Endothelial cell of umbilical vein (primary cell): ENCODE results near the gene MYT1. TPM values are rescaled to one million over a fixed set of nuclear protein-coding genes. Genes with fewer than 3 reads are reported as not detected.

ENCODE experiments used
- BruUV-seq: library from RNA; stranded (reverse); fragments of 400-500 nt; replicated peaks from 2 replicates; lab custom pipeline; 2021; lab: Mats Ljungman, UMichigan
- CTCF ChIA-PET: fragments of 300-600, 350-600 bp; sonication (Branson Sonifier 250); formaldehyde crosslinking; loops from one replicate; lab custom pipeline; 2021; ENCODE audit warnings: antibody characterized with exemption, inconsistent platforms; lab: Charles Lee
- POLR2A ChIA-PET: fragments of 300-600, 350-600 bp; sonication (Branson Sonifier 250); formaldehyde crosslinking; loops from one replicate; lab custom pipeline; 2021; ENCODE audit warnings: antibody characterized with exemption, inconsistent platforms; lab: Charles Lee
- DNase-seq: peaks from one replicate; pipeline ENCODE4 v3.0.0-alpha.2; 2011; ENCODE audit warnings: low read depth, low spot score
- FAIRE-seq: peaks from 2 replicates; lab custom pipeline; 2011; peaks lifted over from hg19 to GRCh38; lab: Jason Lieb, UNC
- H2AFZ ChIP-seq: 2 replicates; pipeline ENCODE4 v1.6.0; 2012; ENCODE audit warnings: low read depth, low read length, control low read depth, inconsistent platforms
- H3K27ac ChIP-seq: 2 replicates; pipeline ENCODE4 v1.5.1; 2011; ENCODE audit warnings: low read depth, mild to moderate bottlenecking, control low read depth, low read length, moderate library complexity; ENCODE audit not compliant: insufficient read depth
- H3K27me3 ChIP-seq, 2 experiments: 2 replicates each; pipeline versions ENCODE4 v1.6.0 to v1.6.1; 2011; ENCODE audit warnings: low read length in 2 of 2, mixed read lengths in 1 of 2; ENCODE audit not compliant: control insufficient read depth in 2 of 2, insufficient read depth in 2 of 2
- H3K36me3 ChIP-seq, 2 experiments: 2 replicates in 1 of 2; 3 replicates in 1 of 2; pipeline ENCODE4 v1.5.1; 2011; ENCODE audit warnings: low read length in 2 of 2, mild to moderate bottlenecking in 1 of 2, moderate library complexity in 1 of 2; ENCODE audit not compliant: control insufficient read depth in 2 of 2, insufficient read depth in 2 of 2; ENCODE audit errors: extremely low read depth in 1 of 2
- H3K4me1 ChIP-seq: 3 replicates; pipeline ENCODE4 v1.5.1; 2011; ENCODE audit warnings: mild to moderate bottlenecking, low read length; ENCODE audit not compliant: control insufficient read depth, insufficient read depth; ENCODE audit errors: extremely low read depth
- H3K4me2 ChIP-seq: 2 replicates; pipeline ENCODE4 v1.6.1; 2011; ENCODE audit warnings: low read length, control low read depth, mixed read lengths; ENCODE audit not compliant: insufficient read depth
- H3K4me3 ChIP-seq, 3 experiments: fragments of 200-600 bp in 1 of 3; sonication (generic), shearing (Covaris generic) in 1 of 3; replicated peaks in 1 of 3; 2 replicates each; pipeline ENCODE4 v1.5.1; 2011 to 2016; ENCODE audit warnings: control low read depth in 3 of 3, low read length in 3 of 3, mild to moderate bottlenecking in 2 of 3, inconsistent platforms in 1 of 3, low read depth in 1 of 3, moderate library complexity in 1 of 3; ENCODE audit not compliant: insufficient read depth in 1 of 3
- H3K79me2 ChIP-seq: 2 replicates; pipeline ENCODE4 v1.6.0; 2012; ENCODE audit warnings: low read length, inconsistent platforms; ENCODE audit not compliant: control insufficient read depth, insufficient read depth
- H3K9ac ChIP-seq: replicated peaks from 2 replicates; pipeline ENCODE3; 2011; ENCODE audit warnings: low read length, control low read depth; ENCODE audit not compliant: insufficient read depth; ENCODE audit errors: extremely low read depth
- H3K9me1 ChIP-seq: replicated peaks from 3 replicates; pipeline ENCODE4 v1.6.0; 2011; ENCODE audit warnings: mild to moderate bottlenecking, low read length; ENCODE audit not compliant: control insufficient read depth, insufficient read depth; ENCODE audit errors: extremely low read depth
- H3K9me3 ChIP-seq: replicated peaks from 2 replicates; pipeline ENCODE4 v1.5.1; 2012; ENCODE audit warnings: low read length, inconsistent platforms; ENCODE audit not compliant: control insufficient read depth, insufficient read depth
- H4K20me1 ChIP-seq: replicated peaks from 2 replicates; pipeline ENCODE3; 2011; ENCODE audit warnings: mild to moderate bottlenecking, low read length; ENCODE audit not compliant: control insufficient read depth, insufficient read depth; ENCODE audit errors: extremely low read depth
- CTCF ChIP-seq, 2 donors: IDR thresholded peaks; 1 replicate in 1 of 2; 2 replicates in 1 of 2; pipeline ENCODE4 v1.5.1; 2011; ENCODE audit warnings: low read length in 2 of 2, mild to moderate bottlenecking in 2 of 2, moderate library complexity in 2 of 2, control low read depth in 1 of 2, inconsistent platforms in 1 of 2, low read depth in 1 of 2; ENCODE audit not compliant: insufficient read depth in 1 of 2; ENCODE audit errors: extremely low read depth in 1 of 2
- EZH2 ChIP-seq: IDR thresholded peaks from 2 replicates; pipeline ENCODE4 v1.6.1; 2012; ENCODE audit warnings: borderline replicate concordance, low read depth, mild to moderate bottlenecking, moderate library complexity, low read length, inconsistent platforms; ENCODE audit not compliant: severe bottlenecking
- FOS ChIP-seq: IDR thresholded peaks from 2 replicates; pipeline ENCODE4 v1.6.1; 2011; ENCODE audit warnings: mild to moderate bottlenecking, low read length, moderate library complexity, borderline replicate concordance; ENCODE audit not compliant: insufficient read depth
- GATA2 ChIP-seq: IDR thresholded peaks from 2 replicates; pipeline ENCODE4 v1.7.0; 2011; ENCODE audit warnings: low read depth, mild to moderate bottlenecking, moderate library complexity, mixed read lengths, low read length; ENCODE audit not compliant: insufficient read length, insufficient read depth
- MAX ChIP-seq: IDR thresholded peaks from 2 replicates; pipeline ENCODE4 v1.6.1; 2011; ENCODE audit not compliant: insufficient read depth, insufficient read length
- POLR2A ChIP-seq: IDR thresholded peaks from 2 replicates; pipeline ENCODE4 v1.6.1; 2012; ENCODE audit warnings: low read depth, mild to moderate bottlenecking, control low read depth, low read length
- POLR2AphosphoS5 ChIP-seq: IDR thresholded peaks from 2 replicates; pipeline ENCODE4 v1.6.1; 2012; ENCODE audit warnings: low read depth, mild to moderate bottlenecking, control low read depth, low read length, moderate library complexity; ENCODE audit not compliant: insufficient read depth
- dilution Hi-C: fragments of 300-500 bp; cut with MboI; formaldehyde crosslinking; loops from one replicate; pipeline ENCODE4 v1.15.0; 2019; ENCODE audit warnings: low sequenced_read_pairs; ENCODE audit not compliant: extremely low pct_ligation_motif_present
- intact Hi-C: fragments of 100-400 bp; cut with micrococcal nuclease; formaldehyde crosslinking; loops from one replicate; pipeline ENCODE4 v1.10.0; 2022
- polyA plus RNA-seq, 4 experiments: library from polyadenylated mRNA; depleted of rRNA in 3 of 4; stranded (reverse) in 3 of 4; unstranded in 1 of 4; fragments of >200 nt; gene quantifications; 2 replicates each; pipeline versions ENCODE4 v1.2.1 to v1.2.3, GENCODE V29; 2011 to 2012; ENCODE audit warnings: missing spikeins in 1 of 4
- total RNA-seq: library from RNA; stranded (reverse); gene quantifications from 2 replicates; pipeline ENCODE4 v1.2.3, GENCODE V29; 2021

Gene MYT1
- total and polyA plus RNA-seq, 2 donors (not counting 3 experiments of a cell fraction or from before 2014, with no cell fraction given) = not detected

GRCh38 chr20:64242003-64242796 lies 77.9 kb downstream of the MYT1 start:
- POLR2A ChIA-PET = no interaction called here

More at GRCh38 chr20:64242003-64242796, 77.9 kb downstream of the MYT1 start:
- H3K27me3 ChIP-seq = no peaks in the 10 kb centered on the region
- TF ChIP-seq CTCF (IDR thresholded peaks at IDR 0.05; ENCODE audit: extremely low read depth in 1 of 2, insufficient read depth in 1 of 2, low read depth in 1 of 2, low read length in 2 of 2) (no peak), POLR2A (no peak), EZH2 (no peak), FOS (no peak), MAX (no peak), GATA2 (no peak), POLR2AphosphoS5 (no peak)
- DNase-seq = no peak
- CTCF ChIA-PET = interaction anchor here (1.1 kb wide), 1 partner anchor 10 kb away, joined by 3 read pairs; no protein-coding TSS in a partner anchor
- no peaks in the 10 kb centered on the region for H3K9me1 ChIP-seq
- FAIRE-seq = no peak
- BruUV-seq = no TSS peak
- H3K36me3 ChIP-seq = no peaks in the 10 kb centered on the region
- H3K9me3 ChIP-seq = no peaks in the 10 kb centered on the region
- intact Hi-C loops = no loop called here
- H3K79me2 ChIP-seq = no peaks in the 10 kb centered on the region
- dilution Hi-C loops = no loop called here
- H3K27ac ChIP-seq = no peak overlapping the region
- H3K4me3 ChIP-seq = no peak overlapping the region
- H3K9ac ChIP-seq = no peak overlapping the region
- H3K4me2 ChIP-seq = no peak overlapping the region
- H4K20me1 ChIP-seq = no peaks in the 10 kb centered on the region
- no peaks in the 10 kb centered on the region for H3K4me1 ChIP-seq
- H2AFZ ChIP-seq = no peak overlapping the region
